HG03139 (cell line): ENCODE data around the gene F10.
"Not testable (repeated sequence)": the region's sequence is repeated elsewhere in the genome, so short reads cannot be mapped to it uniquely, and the experiment has no call there.

Experiments used
- ATAC-seq: cut with Tn5 transposase; IDR thresholded peaks from one replicate; pipeline ENCODE4 v1.9.1; 2021; ENCODE audit not compliant: unreplicated experiment

Gene F10

DNA sequence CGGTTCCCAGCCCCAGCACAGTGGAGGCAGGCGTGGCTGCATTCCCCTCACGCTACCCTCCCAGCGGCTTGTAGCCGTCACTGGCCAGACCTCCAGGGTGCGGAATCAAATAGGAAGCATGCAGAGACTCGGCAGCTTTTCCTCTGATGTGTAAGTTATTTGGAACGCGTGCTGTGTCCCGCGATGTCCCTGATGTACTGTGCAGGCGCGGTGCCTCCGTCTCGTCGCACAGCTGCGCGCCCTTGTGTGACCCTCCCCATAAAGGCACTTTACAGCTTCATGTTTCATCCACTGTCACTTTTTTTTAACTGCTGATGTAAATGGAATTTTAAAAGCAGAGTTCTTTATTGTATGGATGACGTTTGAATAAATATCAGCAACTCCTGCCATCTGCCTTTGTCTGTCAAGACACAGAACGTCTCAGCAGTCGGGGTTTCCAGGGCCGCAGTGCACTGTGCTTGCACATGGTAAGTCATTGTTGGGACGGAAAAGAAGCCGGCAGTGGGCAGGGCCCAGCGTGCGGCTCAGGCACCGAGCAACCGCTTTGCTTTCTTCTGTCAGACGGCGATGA, 24.4 kb upstream of the F10 start:
- ATAC-seq: no peak

DNA sequence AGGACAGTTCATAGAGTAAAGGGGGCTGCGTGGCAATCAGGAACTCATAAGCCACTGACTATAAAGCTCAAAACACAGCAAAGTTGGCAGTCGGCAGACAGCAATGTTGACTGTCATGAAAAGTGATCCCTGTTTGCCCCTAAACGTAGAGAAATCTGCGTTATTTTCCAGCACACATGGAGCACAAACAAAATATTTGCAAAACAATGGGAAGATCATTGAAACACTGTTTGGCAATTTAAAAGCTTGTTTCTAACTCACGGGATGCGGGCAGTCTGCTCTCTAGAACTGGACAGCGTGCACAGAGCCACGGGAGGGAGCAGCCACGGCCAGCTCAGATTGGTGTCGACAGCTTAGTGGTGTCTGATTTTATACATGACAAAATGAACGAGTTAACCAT, 23.5 kb upstream of the F10 start:
- ATAC-seq: no peak

DNA sequence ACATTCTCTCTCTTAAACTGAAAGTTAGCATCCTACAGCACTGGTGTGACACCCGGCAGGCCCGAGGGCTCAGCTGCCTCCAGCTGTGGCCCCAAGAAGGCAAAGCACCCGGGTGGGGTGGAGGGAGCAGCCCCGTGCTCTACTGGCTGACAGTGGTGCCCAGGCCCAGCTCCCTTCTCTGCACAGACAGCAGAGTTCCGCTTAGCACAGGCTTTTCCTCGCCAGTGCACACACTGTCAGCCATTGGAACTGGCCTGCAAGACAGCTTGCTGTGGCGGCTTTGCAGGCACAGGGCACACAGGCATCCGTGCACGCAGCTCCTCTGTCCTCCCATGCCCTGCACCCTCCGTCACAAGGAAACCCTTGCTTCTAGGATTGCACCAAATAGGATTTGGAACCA, 20.3 kb upstream of the F10 start:
- ATAC-seq: not testable (repeated sequence)

DNA sequence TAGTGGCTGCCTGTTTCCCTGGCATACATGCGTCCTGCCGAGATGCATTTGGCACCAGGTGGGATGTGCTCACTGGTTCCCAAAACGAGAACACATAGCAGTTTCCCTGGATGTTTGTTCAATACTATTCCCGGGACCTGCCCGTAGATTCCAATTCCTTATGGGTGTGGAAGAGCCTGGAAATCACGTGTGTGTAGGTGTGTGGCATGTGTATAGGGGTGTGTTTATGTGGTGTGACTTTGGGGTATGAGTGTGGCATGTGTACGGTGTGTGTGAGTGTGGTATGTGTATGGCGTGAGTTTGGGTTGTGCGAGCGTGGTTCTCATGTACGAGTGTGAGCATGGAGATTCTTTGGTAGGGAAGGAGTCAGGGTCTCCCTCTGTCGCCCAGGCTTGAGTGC, 19.9 kb upstream of the F10 start:
- no peak for ATAC-seq

DNA sequence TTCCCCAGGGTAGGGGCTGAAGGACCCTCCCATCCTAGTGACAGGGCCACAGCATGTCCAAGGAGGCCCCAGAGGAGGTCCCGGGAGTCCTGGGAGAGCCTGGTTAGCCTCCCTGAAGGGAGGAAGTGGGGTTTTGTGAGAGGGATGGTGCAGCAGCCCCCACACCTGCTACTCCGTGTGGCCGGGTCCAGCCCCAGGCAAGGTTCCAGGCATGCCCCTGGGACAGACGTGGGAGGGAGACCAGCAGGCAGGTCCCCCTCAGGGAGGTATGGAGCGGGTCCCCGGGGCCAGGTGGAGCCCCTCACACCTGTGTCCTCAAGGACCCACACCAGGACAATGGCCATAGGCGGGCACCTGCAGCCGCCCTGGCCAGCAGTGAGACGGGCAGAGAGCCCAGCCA, 19.0 kb upstream of the F10 start:
- ATAC-seq: no peak

DNA sequence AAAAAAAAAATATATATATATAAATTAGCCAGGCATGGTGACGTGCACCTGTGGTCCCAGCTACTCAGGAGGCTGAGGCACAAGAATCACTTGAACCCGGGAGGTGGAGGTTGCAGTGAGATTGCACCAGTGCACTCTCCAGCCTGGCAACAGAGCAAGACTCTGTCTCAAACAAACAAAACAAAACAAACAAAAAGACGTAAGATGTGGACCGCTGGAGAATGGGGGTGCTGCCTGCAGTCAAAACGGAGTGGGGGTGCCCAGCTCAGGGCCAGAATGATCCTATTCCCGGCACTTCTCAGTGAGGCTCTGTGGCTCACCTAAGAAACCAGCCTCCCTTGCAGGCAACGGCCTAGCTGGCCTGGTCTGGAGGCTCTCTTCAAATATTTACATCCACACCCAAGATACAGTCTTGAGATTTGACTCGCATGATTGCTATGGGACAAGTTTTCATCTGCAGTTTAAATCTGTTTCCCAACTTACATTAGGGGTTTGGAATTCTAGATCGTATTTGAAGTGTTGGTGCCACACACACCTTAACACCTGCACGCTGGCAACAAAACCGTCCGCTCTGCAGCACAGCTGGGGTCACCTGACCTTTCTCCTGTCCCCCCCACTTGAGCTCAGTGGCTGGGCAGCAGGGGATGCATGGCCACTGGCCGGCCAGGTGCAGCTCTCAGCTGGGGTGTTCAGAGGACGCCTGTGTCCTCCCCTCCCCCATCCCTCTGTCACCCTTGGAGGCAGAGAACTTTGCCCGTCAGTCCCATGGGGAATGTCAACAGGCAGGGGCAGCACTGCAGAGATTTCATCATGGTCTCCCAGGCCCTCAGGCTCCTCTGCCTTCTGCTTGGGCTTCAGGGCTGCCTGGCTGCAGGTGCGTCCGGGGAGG, 17.3 kb upstream of the F10 start, which contains the start of gene F7:
Gene F7, plus strand, starts transcription at position 760 of the 889 bp plus-strand sequence. Its CDS starts 51 bp downstream, at position 811.
- no peak for ATAC-seq

DNA sequence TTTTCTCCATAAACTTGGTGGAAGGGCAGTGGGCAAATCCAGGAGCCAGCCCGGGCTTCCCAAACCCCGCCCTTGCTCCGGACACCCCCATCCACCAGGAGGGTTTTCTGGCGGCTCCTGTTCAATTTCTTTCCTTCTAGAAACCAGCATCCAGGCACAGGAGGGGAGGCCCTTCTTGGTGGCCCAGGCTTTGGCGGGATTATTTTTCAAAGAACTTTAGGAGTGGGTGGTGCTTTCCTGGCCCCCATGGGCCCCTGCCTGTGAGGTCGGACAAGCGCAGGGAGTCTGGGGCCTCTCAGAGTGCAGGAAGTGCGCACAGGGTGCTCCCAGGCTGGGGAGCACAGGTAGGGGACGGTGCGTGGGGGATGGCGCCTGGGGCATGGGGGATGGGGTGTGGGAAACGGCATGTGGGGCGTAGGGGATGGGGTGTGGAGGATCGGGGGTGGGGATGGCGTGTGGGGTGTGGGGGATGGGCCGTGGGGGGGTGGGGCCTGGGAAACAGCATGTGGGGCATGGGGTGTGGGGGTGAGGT, 16.6 kb upstream of the F10 start:
- no peak for ATAC-seq

DNA sequence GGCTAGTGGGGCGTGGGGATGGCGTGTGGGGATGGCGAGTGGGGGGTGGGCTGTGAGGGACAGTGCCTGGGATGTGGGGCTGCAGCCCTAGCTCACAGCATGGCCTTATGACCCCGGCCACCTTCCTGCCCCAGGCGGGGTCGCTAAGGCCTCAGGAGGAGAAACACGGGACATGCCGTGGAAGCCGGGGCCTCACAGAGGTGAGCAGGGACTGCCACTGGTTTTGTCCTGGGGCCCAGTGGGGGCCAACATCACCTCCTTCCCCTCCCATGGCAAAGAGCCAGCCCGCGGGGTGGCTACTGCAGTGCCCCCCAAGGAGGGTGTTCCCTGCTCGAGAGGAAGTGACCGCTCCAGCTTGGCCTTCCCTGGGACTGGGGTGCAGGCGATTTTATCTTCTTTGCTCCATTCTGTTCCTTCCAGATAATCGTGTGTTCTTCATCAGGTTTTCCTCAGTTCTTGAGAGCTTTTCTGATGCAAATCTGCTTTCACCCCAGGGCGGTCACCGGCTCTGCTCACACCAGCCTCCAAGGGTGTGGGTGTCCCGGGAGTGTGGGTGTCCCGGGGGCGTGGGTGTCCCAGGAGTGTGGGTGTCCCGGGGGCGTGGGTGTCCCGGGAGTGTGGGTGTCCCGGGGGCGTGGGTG, 15.8 kb upstream of the F10 start:
- ATAC-seq: no peak

DNA sequence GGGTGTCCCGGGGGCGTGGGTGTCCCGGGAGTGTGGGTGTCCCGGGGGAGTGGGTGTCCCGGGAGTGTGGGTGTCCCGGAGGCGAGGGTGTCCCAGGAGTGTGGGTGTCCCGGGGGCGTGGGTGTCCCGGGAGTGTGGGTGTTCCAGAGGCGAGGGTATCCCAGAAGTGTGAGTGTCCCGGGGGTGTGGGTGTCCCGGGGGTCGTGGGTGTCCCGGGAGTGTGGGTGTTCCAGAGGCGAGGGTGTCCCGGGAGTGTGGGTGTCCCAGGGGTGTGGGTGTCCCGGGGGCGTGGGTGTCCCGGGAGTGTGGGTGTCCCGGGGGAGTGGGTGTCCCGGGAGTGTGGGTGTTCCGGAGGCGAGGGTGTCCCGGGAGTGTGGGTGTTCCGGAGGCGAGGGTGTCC, 14.1 kb upstream of the F10 start:
- not testable (repeated sequence) for ATAC-seq

DNA sequence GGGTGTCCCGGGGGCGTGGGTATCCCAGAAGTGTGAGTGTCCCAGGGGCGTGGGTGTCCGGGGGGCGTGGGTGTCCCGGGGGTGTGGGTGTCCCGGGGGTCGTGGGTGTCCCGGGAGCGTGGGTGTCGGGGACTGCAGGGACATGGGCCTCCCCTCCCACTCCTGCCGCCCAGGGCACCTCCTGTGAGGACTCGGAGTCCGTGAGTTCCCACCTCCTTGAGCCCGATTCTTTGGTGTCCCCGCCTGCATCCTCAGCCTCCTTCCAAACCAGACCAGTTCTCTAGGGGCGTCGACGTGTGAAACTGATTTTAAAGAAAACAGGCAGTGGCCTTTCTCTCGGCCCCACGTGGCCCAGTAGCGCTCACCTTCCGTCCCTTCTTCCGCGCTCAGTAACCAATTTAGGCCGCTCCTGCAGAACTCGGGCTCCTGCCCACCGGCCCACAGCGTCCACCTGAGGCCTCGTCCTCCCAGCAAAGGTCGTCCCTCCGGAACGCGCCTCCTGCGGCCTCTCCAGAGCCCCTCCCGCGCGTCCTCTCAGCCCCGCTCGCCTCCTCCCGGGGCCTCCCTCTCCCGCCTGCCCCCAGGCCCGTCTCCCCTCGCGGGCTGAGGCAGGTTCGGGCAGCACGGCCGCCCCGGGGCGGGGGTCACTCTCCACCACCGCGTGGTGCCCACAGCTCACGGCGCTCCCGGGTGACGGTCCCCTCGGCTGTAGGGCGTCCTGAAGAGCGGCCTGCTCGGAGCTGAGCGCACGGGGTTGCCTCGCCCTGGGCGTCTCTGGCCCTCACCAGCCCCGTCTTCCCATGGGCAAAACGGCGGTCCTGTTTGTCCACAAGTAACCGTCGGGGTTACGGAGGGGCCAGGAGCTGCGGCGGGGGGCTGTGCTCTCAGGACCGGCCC, 13.2 kb upstream of the F10 start:
- ATAC-seq: no peak

DNA sequence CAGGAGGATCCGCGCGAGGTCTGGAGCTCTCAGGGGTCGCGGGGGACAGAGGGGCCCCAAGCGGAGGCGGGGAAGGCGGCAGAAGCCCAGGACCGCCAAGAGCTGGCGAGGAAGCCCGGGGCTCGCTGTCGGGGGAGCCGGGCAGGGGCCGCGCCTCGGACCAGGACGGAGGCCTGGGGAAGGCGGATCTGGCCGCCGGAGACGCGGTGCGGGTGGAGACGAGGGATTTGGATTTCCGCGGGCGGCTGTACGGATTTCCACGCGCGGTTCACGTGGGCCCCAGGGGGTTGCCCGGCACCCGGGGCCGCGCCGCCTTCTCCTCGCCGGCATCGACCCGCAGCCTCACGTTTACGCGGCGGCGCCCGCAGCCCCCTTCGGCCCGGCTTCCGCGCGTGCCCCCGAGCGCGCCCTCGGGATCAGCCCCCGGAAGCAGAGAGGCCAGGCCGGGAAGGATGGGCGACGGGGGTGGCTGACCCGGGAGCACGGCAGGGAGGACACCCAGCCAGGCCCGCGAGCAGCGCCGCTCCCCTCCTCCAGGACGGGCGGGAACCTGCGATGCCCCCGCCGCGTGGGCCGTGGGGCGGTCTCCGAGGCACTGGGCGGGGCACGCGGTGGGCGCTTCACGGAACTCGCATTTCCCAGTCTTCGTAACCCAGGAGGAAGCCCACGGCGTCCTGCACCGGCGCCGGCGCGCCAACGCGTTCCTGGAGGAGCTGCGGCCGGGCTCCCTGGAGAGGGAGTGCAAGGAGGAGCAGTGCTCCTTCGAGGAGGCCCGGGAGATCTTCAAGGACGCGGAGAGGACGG, 12.3 kb upstream of the F10 start:
- ATAC-seq: no peak

DNA sequence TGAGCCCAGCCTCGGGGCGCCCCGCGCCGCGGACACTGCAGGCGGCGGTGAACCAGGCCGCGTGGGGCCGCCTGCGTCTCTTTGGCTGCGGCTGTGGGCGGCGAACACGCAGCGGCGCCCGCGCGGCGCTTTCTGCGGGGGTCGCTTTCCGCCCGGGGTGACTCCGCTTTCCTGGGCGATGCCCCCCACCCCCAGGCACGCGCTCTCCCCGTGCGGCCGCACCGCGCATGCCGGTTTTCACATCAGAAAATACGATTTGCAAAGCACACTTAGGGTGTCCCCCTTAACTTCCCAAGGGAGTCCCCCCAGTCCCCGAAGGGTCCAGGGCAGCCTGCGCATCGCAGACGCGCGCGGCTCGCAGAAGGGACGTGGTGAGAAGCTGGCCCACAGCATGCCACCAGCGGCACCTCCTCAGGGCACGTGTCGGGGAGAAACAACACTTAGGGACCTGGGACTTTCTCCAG, 11.7 kb upstream of the F10 start:
- ATAC-seq: no peak

DNA sequence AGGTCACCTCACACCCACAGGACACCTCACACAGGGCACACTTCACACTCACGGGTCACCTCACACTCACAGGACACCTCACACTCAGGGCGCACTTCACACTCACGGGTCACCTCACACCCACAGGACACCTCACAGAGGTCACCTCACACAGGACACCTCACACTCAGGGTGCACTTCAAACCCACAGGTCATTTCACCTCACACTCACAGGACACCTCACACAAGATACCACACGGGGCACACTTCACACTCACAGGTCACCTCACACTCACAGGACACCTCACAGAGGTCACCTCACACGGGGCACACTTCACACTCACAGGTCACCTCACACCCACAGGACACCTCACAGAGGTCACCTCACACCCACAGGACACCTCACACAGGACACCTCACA, 10.8 kb upstream of the F10 start:
- not testable (repeated sequence) for ATAC-seq

DNA sequence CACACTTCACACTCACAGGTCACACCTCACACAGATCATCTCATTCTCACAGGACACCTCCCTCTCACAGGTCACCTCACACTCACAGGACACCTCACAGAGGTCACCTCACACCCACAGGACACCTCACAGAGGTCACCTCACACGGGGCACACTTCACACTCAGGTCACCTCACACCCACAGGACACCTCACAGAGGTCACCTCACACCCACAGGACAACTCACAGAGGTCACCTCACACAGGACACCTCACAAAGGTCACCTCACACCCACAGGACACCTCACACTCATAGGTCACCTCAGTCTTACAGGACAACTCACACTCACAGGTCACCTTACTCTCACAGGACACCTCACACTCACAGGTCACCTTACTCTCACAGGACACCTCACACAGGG, 10.1 kb upstream of the F10 start:
- ATAC-seq: not testable (repeated sequence)

DNA sequence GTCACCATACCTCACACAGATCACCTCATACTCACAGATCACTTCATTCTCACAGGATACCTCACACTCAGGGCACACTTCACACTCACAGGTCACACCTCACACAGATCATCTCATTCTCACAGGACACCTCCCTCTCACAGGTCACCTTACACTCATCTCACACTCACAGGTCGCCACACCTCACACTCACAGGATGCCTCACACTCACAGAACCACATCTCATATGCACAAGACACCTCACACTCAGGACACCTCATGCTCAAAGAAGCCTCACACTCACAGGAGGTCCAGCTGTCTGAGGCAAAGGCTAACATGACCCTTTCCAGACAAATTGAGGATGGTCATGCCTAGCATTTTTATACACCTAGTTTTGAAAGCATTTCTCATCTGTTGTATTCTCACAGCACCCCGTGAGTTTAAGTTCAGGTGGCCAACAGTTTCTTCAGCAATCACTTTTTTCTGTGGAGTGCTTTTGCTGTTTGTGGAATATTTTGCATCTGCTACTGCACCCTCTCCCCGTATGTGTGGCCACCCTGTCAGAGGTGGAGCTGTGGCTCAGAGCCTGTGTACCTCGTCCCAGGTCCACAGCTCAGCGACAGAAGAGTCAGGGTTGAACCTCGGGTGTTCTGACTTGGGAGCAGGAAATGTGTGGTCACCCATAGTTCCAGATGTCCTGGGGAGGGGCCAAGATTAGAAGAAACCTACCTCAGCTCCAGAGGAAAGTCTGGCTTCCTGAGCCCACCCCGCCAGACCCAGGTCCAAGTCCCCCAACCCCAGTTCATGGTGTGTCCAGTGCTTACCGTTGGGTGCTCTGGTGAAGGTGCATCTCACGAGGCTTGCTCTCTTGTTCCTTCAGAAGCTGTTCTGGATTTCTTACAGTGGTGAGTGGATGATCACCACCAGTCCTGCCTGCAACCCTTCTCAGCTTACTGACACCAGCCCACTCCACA, 9.4 kb upstream of the F10 start:
- no peak for ATAC-seq

DNA sequence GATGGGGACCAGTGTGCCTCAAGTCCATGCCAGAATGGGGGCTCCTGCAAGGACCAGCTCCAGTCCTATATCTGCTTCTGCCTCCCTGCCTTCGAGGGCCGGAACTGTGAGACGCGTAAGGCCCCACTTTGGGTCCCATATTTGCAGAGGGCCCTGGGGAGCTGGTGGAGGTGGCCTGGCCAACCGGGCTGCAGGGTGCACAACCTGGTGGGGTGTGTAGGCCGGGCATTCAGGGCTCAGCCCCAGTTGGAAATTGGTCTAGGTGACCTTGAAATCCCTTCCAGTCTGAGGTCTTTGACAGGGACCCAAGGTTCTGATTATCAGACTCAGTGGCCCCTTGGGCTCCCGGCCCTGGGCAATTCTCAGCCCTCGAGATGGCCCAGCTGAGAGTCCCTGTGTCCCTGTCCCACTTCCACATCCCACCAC, 8.7 kb upstream of the F10 start:
- ATAC-seq: no peak

DNA sequence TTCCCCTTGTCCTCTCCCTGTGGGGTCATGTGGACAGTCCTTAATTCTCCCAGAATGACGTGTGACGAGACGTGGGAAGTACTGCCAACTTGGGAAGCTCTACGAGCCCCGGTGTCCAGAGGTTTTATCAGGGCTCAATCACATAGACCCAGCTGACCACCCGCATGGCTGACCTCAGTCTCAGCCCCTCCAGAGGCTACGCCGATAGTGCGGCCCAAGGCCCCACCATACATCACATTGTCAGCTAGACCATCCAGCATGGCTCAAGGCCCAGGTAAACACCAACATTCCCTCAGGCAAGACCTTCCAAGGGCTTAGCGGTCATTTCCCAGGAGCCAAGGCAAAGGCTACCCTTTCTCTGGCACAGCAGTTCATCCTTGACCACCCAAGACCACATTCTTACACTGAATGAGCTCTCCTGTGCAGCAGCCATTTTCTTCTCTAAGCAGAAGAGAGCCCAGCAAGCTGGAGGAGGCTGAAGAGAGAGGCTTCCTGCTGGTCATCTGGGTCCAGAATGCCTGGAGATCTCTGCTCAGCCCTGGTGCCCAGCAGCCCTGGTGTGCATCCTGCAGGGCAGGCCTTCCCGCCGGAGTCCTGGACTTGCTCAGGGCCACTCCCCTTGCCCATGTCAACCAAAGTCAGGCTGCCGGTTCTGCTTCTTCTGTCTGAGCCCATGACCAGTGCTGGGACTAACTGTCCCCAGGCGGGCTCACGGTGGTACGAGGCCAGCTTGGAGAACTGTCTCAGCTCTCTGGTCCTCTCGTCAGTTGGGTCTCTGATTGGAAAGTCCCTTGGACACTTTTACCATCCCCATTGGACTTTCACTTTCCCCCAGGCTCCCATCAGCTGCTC, 7.9 kb upstream of the F10 start:
- no peak for ATAC-seq
